Renal cortical epithelial cell (primary cell): ENCODE data around the gene PSMD7. TPM values are rescaled to one million over a fixed set of nuclear protein-coding genes. Genes with fewer than 3 reads are reported as not detected.
"Not testable (repeated sequence)": the region's sequence is repeated elsewhere in the genome, so short reads cannot be mapped to it uniquely, and the experiment has no call there.

Experiments
- DNase-seq: peaks from one replicate; pipeline ENCODE4 v3.0.0-alpha.2; 2011; ENCODE audit warnings: low read depth
- total RNA-seq: library from RNA; depleted of rRNA; stranded (reverse); fragments of >200 nt; gene quantifications from 2 replicates; pipeline ENCODE4 v1.2.3, GENCODE V29; 2014

Gene PSMD7
- total RNA-seq, 1 donor from 2014 or later, result 126 TPM

DNA sequence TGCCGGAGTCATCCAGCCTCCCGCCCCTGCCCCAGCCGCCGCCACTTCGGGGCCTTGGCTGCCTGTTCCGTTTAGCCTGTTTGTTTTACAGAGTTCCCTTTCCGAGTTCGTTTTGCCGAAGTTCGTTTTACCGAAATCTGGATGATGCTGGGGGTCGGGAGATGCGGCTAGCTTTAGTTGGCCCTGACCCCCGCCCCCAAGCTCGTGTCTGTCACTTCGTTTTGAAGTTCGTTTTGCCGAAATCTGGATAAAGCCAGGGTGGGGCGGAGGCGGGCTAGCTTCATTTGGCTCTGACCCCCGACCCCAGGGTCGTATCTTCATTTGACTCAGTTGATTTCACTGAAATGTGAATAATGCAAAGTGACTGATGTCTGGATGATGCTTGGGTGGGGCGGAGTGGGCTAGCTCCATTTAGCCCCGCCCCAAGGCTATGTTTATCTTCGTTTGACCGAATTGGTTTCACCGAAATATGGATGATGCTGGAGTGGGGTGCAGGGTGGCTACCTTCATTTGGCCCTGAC, 591 bp downstream of the PSMD7 start:
- no peak for DNase-seq

DNA sequence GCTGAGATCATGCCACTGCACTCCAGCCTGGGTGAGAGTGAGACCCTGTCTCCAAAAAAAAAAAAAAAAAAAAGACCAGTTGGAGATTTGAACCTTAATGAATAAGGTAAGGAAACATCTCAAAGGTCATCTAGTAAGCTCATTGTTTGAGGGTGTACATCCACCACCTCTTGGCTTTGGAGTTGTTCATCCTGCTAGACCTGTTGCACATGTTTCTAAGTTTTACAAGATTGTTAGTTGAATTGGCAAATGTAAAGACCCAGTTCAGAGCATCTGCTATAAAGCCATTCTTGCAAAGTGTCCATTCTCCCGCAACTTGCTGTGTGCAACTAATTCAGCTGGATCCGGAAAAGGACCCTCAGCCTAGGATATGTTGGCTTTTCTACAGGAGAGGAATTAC, 1.5 kb downstream of the PSMD7 start:
- no peak for DNase-seq

DNA sequence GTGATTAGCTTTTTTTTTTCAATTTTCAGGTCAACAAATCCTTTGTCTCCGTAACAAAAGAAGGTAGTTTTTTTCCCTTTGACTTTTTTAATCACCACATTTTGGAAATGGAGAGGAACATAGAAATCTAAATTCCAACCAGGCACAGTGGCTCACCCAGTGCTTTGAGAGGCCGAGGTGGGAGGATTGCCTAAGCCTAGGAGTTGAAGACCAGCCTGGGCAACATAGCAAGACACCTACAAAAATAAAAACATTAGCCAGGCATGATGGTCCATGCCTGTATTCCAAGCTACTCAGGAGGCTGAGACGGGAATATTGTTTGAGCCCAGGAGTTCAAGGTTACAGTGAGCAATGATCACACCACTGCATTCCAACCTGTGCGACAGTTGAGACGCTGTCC, 5.7 kb downstream of the PSMD7 start:
- no peak for DNase-seq

DNA sequence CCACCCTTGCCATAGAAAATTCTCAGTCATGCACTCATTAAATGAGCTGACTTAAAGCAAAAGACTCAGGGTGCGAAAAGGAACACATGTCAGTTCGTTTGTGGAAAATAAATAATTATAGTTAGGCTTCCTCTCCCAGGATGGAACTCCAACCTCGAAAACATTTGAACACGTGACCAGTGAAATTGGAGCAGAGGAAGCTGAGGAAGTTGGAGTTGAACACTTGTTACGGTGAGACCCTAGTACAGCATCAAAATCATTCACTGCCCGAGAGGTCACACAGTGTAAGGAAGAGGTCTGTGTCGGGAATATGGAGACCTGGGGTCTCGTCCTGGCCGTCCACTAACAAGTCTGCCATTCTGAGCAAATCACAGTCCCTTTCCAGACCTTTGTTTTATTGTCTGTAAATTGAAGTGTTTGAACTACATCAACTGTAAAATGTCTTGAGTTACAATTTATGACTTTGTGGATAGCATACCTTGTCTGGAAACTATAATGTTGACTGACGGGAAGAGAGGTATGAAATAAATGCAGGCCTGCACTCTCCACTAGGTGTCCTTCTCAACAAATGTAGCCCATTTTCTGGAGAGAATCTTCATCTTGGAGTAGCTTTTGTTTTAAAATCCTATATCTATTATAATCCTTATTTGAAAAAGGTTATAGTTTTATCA, 7.7 kb downstream of the PSMD7 start:
- no peak for DNase-seq

- no peak for DNase-seq
Observed at GRCh38 chr16:74304835-74305176, 8.2 kb downstream of the PSMD7 start.

DNA sequence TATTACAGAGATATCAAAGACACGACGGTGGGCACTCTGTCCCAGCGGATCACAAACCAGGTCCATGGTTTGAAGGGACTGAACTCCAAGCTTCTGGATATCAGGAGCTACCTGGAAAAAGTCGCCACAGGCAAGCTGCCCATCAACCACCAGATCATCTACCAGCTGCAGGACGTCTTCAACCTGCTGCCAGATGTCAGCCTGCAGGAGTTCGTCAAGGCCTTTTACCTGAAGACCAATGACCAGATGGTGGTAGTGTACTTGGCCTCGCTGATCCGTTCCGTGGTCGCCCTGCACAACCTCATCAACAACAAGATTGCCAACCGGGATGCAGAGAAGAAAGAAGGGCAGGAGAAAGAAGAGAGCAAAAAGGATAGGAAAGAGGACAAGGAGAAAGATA, 8.7 kb downstream of the PSMD7 start:
- no peak for DNase-seq

- no peak for DNase-seq
Observed at GRCh38 chr16:74305978-74306784, 9.6 kb downstream of the PSMD7 start.

DNA sequence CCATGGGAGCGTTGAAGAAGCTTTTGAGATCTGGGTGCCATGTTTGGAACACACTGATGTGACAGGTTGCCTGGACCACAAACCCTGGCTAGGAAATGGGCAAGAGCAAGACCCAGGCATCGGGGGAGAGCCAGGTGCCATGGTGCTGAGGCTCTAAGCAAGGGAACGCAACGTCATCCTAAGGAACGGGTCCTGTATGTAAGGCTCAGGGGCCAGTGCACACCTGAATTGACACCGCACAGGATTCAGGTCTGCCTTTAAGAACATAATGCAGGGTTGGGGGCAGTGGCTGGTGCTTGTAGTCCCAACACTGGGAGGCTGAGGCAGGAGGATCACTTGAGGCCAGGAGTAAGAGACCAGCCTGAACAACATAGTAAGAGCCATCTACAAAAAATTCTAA, 10.8 kb downstream of the PSMD7 start:
- DNase-seq, result no peak

- peak; percentile 56 for DNase-seq
Observed at GRCh38 chr16:74309789-74310781, 13.5 kb downstream of the PSMD7 start.

DNA sequence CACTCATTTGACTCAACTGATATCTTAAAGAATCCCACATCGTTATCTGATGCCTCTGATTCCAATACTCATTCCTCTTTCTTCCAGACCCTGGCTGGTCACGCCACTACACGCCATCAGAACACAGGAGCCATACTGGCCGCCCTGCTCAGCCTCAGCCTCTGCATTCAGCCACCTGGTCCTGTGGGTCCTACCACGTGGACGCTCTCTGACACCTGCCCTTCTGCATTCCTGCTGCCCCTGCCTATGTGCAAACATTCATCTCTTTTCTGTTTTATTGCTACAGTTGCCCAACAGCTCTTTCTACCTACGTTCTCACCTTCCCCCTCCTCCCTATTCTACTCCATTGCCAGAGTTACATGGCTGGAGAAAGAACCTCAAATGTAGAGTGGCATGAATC, 18.4 kb downstream of the PSMD7 start:
- DNase-seq, result no peak

DNA sequence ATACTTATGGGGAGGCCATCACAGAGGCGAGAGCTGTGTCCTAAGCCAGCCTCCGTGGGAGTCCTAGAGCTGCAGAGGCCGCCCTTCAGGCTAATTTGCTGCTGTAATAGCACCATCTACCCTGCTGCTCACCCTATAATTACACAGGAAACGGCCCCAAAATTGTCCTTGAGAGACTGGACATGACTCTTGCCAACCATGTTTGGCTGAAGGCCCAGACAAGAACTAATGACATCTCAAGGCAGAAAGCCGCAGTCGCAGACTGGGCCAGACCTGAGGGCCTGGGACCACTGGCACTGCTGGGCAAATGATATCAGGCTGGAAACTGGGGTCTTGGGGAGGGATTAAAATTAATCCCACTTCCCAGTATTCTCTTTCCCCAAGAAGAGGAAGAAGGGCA, 24.1 kb downstream of the PSMD7 start:
- DNase-seq, result no peak

DNA sequence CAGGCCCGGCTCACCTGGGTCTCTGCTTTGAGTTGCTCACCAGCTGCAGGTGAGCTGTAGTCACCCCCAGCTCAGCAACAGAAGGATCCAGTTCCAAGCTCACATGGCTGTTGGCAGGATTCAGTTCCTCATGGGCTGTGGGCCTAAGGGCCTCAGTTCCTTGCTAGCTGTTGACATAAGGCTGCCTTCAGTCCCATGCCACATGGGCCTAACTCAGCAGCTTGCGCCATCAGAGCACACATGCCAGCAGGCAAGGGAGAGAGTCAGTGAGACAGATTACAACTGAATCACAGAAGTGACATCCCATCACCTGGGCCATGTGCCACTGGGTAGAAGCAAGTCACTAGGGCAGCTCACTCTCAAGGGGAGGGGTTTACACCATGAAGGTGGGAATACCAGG, 24.7 kb downstream of the PSMD7 start:
- DNase-seq, result no peak

GRCh38 chr16:74322301-74322710, 25.7 kb downstream of the PSMD7 start:
- DNase-seq, result no peak

GRCh38 chr16:74324777-74325176, 28.2 kb downstream of the PSMD7 start:
- DNase-seq, result not testable (repeated sequence)

DNA sequence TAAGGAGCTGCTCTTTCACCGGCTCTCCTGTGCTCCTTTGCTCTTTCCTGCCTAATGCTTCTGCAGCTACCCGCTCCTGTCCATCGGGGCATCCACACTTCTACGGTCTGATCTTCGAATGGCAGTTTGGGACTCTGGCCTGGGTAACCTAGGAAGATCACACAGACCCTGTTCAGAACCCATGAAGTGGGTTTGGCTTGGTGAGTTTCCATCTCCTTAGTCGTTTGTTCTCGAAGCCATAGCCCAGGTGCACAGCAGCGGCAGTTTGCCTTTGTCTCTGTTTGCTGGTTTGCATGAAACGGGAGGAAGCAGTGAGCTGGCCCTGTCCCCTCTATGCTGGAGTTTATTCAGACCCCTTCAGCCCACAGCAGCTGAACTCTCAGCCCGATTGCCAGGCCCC, 29.0 kb downstream of the PSMD7 start:
- no peak for DNase-seq

GRCh38 chr16:74328346-74328745, 31.7 kb downstream of the PSMD7 start:
- DNase-seq, result not testable (repeated sequence)

GRCh38 chr16:74332469-74332868, 35.9 kb downstream of the PSMD7 start:
- DNase-seq, result not testable (repeated sequence)

GRCh38 chr16:74337506-74337905, 40.9 kb downstream of the PSMD7 start:
- not testable (repeated sequence) for DNase-seq

DNA sequence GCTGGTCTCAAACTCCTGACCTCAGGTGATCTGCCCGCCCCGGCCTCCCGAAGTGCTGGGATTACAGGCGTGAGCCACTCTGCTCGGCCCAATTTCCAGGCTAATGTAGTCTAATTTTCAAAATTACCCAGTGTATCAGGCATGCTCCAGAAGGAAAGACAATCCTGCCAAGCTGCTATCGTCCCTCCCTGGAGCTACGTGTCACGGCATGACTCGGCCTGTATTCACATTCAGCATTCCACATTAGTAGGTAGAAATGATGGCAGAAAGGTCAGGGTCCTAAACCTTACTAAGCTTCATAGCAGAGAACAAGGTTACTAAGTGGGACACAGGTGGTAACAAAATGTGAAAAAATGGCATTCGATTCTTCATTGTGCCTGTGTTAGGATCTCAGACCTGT, 42.6 kb downstream of the PSMD7 start:
- not testable (repeated sequence) for DNase-seq

- DNase-seq, result not testable (repeated sequence)
Observed at GRCh38 chr16:74353038-74353437, 56.4 kb downstream of the PSMD7 start.
